HG03354 (cell line): ENCODE data around the gene PBRM1.

Experiments used
- ATAC-seq: cut with Tn5 transposase; IDR thresholded peaks from one replicate; pipeline ENCODE4 v1.9.1; 2021; ENCODE audit warnings: mild to moderate bottlenecking; ENCODE audit not compliant: unreplicated experiment, poor library complexity, severe bottlenecking

Gene PBRM1

DNA sequence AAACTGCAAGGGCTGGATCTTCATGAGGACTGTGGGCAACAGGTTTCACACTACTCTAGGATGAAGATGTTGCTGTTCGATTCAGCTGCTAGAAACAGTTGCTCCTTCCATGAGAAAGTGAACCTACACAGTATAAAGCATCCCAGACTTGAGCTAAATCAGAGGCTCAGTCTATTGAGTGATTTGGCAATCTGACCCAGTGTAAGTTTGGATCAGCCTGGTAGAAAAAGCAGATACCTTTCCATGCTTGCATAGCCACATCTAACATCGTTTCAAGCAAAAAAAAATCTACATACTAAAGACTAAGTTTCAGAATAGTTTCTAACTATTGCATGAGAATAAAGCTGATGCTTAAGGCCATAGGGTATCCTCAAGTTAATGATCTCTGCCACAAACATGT, 144.7 kb downstream of the PBRM1 start:
- ATAC-seq: no peak

DNA sequence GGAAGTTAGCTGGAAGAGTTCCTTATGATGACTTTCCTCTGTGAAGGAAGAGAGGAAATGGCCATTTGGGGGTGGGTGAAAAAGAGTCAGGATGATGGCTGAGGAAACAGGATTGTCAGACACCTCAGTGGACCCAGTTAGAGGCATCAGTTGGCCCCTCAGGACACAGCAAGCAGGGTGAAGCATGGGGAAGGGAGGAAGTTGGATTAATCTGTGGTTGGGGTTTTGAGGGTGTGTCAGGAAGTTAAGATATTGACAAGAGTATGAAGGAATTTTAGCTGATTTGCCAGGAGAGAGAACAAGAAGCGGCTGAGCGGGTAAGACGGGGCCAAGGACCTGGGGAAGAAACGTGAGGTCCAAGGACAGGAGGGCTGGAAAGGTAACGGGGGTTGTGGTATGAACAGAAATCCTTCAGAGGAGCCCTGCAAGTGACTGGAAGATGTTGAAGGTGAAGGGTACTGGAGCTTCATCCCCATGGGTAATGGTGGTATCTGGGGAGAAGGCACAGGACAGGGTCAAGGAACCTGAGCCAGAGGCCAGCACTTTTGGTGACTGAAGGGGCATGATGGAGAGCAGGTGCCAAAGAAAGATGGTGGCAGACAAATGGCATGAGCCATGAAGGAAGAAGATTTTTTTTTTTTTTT, 146.6 kb downstream of the PBRM1 start:
- no peak for ATAC-seq

DNA sequence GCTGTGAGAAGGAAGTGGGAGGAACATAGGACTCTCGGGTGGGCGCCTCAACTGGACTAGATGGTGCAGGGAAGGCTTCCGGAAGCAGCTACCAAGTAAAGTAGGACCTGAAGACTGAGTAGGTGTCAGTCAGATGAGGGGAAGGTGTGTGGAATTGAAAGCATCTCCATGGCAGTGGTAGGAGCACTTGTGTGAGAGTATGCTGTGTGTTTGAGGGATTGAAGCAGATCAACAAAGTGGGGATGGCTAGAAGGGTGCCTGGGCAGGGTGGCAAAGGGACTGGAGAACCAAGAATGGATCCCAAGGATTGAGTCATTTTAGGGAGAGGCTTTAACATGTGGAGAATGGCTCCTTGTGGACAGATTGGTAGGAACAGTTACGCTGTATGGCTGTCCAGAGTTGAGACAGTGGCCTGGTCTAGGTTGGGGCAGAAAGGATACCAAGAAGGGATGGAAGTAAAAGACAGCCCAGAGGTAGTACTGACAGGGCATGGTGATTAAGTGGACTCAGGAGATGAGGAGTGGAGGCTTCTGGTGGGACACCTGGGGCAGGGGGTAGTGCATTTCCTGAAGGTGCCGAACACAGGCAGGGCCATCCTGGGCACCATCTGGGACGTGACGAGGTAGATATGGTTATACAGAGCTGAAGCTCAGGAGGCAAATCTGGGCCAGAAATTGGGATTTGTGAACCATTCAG, 147.8 kb downstream of the PBRM1 start:
- ATAC-seq: no peak

DNA sequence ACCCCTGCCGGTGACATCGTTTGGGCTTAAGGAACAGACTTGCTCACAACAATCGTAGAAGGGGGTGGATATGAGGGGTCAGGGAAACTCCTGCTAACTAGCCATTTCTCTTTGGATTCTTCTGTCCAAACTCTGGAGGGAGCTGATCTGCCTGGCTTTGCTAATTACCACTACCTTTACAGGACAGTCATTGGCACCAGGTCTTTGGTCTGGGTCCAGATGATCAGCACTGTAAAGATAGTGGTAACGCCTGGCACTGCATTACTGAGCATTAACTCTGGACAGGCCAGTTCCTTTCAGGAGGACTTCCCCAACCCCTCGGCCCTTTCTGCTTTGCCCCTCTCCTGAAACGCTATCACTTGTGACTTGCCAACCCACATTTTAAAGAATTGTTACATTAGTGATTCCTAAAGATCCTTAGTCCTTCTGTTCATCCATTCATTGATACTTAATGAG, 148.5 kb downstream of the PBRM1 start:
- no peak for ATAC-seq

DNA sequence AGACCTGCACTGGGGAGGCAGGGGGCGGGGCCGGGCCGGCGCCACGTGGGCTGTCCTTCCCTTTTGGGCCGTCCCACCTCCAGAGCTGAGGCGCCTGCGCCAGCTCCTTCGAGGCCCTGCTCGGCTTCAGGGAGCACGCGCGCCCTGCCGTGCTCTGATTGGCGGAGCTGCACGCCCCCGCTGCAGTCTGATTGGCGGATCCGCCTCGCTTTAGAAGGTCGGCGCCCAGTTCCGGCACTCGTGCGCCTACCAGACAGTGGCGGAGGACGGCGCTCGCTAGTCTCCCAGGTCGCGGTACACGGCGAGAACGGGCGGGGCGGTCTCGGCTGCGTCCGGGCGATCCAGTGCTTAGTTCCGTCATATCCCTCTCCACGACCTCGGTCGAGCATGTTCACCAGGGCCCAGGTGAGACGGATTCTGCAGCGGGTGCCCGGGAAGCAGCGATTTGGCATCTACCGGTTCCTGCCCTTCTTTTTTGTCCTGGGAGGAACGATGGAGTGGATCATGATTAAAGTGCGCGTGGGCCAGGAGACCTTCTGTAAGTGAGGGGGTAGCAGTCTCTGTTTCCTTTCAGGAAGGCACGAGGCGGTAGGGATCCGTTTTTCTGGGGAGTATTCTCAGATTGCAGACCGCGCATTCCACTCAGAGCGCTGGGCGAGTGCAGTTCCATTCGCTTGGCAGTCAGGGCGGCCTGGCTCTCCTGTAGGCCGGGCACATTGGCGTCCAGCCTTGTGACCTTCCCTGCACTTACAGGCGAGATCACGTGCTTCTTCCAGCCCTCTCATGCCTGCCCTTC, 149.1 kb downstream of the PBRM1 start, which contains the start of gene UQCC5:
UQCC5 (plus strand) TSS at position 237 of the 796 bp plus-strand sequence; CDS start at position 388, 151 bp downstream.
- ATAC-seq: peak; percentile 84

DNA sequence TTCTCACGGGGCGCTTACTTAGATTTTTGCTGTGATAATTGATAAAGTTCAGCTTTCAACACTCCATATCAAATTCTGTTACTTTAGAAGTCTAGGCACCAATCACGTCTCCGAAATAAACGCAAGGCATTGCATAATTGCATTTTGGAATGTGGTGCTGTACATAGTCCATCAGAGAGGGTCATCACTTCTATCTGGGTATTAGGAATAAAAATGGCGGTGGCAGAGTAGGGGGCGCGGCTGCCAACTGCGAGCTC, 149.7 kb downstream of the PBRM1 start:
- no peak for ATAC-seq

DNA sequence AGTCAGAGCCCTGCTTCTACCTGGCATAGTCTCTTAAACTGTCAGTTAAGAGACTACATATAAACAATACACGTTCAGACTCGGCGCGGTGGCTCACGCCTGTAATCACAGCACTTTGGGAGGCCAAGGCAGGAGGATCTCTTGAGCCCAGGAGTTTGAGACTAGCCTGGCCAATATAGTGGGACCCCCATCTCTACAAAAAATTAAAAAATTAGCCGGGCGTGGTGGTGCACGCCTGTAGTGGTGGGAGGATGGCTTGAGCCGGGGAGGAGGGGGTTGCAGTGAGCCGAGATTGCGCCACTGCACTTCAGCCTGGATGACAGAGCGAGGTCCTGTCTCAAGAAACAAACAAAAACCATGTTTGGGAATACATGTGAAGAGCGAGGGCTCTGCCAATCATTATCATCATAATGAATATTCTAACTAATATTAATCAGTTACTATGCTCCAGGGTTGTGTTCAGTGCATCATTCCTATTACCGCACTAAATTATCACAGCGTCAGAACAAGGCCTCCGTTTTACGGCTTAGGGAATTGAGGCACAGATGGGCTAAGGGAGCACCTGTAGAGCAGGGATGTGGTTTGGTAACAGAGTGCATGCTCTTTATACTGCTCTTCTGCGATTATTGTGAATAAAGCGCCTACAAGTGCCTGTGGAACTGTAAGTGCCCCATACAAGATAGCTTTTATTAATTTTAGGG, 150.2 kb downstream of the PBRM1 start:
- no peak for ATAC-seq

DNA sequence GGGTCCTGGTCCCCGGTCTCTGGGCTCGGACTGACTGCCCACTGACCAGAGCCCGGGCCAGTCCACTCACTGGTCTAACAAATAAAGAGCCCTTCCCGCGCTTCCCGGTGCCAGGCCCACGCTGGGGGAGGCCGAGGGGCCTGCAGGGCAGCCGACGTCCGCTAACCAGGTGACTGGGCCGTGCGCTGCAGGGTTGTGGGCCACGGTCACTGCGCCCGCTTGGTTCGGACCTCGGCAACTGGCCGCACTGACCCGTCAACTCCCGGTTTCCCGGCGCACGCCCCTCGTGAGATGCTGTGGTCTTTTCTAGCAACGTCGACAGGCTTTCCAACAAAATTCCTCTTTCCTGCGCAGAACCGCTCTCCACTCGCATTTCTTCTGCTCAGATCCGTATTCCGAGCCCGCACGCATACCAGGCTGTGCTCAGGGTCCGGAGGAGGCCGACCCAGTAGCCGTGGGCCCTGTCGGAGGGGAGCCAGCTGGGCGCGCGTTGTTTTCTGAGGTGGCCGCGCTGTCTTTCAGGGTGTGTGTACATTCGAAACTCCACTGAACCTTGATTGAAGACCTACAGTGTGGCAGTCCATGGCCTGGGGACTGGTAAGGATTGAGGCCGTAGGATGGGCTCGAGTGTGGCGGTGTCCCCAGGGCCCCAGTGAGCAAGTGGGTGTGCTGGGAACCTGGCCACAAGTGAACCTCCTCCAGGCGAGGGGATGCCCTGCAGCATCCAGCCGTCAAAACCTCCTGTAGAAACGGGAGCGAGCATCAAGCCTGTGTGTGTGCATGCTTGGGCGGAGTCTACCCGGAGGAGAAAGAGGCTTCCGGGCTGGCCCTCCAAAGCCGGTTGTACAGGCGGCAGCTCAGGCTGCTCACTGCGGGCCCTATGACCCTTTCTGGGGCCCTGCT, 151.2 kb downstream of the PBRM1 start:
- ATAC-seq: no peak

DNA sequence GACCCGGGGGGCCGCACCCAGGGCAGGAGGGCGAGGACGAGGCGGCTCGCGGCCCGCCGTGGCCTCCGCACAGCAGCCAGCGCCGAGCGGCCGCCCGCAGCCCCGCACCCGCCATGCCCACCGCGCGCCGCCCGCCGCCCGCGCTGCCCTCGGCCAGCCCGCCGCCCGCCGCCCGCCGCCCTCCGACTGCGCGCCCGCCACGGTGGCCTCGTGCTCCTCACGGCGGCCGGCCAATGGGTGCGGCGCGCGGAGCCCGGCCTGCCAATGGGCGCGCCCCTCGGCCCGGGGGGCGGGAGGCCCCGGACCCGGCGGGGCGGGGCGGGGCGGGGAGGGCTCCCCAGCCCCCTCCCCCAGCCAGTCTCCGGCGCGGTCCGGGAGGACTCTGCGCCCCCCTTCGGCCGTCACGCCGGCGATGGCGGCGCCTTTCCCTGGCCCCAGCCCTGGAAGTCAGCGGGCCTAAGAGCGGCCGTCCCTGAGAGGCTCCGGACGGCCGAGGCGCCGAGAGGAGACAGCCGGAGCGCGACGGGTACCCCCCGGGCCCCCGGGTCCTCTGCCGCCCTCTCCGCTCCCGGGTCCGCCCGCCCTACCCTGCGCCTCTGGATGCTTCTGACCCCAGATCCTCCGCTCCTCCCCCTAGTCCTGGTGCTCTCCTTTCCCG, 152.0 kb downstream of the PBRM1 start, which contains the start of gene NT5DC2:
NT5DC2 (minus strand) TSS at position 235 of the 658 bp plus-strand sequence; CDS start at position 115, 120 bp downstream.
- peak; percentile 36 for ATAC-seq

DNA sequence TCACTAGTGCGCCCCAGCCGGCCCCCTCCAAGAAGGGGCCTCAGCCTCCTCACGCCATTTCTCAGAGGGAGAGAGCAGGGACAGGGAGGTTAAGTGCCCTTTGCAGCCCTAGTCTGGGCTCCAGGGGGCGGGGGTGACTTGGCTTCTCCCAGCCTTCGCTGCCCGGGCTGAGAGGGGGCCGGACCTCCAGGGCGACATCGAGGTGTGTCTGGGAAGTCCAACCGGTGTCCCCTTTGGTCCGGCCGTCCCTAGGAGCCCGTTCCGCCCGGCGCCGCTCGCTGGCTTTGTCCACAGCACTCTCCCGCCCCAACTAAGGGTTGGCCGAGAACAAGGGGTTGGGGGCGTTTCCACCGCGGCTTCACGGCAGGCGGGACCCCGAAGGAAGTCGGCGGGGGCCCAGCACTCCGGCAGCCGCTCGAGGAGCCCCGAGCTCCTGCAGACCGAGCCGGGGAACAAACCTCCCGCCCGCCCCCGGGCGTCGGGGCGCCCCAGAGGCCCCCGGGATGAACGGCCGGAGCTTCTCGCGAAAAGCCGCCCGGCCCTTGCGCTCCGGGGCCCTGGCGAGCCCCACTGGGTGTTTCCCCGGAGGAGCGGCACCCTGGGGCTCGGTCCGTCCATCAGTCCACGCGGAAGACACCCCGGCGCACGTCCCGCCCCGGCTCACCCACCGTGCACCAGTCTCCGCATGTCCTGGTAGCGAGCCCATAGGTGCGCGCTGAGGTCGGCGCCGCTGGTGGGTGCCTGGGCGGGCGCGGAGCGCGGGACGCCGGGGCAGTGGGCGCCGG, 152.7 kb downstream of the PBRM1 start:
- peak; percentile 8 for ATAC-seq

DNA sequence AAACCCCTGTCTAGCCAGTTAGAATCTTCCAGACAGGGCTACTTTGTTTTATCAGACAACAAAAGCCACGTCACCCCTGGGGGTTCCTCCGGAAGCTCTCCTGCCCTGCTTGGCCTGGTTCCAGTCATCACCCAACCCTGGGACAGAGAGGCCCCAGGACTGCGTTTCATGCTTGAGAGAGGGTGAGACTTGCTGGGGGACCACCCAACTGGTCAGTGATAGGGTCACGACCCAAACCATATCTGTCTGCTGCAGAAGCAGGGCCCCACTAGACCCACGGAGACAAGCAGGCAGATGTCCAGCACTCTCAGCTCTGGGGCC, 153.2 kb downstream of the PBRM1 start:
- ATAC-seq: no peak

DNA sequence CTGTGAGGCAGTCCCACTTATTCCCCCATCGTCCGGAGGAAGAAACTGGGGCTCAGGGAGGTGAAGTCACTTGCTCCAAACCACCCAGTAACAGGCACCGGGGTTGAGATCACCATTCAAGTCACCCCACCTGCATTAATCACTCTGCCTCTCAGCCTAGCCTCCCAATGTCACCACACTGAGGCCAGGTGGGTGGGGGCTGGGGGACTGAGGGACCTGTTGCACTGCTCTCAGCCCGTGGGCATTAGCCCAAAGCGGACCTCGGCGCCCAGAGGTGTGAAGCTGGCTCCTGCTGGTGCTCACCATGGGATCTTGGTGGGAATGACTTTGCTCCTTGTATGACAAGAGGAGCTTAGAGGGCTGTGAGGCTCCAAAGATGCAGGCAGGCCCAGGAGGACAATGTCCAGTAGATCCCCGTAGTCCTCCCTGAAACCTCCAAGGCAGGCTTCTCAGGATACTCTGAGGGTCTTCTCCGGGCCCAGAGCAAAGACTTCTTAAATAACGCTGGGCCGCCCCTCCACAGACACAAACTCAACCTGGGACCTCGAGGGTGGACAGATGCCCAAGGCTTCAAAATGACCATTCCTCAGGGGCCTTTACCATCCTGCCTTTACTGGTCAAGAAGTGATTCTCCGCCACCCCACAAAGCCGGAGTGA, 153.7 kb downstream of the PBRM1 start:
- no peak for ATAC-seq

DNA sequence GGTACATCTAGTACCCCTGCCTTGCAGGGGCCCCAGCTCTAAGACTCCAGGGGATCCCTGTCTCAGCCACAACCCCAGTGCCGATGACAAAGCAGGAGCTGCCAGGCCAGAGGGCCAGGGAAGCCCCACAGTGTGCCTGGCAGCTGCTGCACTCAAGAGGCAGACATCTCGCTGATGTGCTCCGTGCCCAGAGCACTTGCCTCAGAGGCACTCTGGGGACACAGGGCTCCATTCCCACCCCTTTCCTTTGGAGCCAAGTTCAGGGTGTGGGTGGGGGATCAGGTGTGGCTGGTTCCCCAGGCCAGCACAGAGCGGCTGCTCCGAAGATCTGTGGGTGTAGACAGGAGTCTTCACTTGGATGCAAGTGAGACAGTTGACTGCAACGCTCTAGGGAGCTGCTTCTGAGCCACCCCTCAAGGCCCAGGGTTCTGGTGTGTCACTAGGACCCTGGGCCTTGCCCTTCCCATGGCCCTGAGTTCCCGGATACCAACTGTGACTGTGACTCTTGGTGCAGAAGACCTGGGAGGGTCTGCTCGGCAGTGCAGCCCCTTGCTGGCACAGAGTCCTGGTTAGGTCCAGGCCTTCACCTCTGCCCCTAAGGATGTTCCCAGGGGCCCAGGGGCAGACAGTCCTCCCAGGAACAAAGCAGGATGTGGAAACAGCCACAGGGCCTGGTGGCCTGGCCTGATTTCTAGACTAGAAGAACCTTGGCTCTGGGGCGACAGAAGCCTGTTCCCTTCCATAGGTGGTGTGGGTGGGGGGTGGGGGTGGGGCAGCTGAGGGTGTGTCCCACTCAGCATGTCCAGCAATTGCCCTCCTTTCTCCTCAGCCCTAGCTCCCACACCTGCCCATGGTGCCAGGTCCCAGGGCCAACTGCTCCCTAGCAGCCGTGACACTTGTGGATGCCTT, 154.5 kb downstream of the PBRM1 start:
- no peak for ATAC-seq

DNA sequence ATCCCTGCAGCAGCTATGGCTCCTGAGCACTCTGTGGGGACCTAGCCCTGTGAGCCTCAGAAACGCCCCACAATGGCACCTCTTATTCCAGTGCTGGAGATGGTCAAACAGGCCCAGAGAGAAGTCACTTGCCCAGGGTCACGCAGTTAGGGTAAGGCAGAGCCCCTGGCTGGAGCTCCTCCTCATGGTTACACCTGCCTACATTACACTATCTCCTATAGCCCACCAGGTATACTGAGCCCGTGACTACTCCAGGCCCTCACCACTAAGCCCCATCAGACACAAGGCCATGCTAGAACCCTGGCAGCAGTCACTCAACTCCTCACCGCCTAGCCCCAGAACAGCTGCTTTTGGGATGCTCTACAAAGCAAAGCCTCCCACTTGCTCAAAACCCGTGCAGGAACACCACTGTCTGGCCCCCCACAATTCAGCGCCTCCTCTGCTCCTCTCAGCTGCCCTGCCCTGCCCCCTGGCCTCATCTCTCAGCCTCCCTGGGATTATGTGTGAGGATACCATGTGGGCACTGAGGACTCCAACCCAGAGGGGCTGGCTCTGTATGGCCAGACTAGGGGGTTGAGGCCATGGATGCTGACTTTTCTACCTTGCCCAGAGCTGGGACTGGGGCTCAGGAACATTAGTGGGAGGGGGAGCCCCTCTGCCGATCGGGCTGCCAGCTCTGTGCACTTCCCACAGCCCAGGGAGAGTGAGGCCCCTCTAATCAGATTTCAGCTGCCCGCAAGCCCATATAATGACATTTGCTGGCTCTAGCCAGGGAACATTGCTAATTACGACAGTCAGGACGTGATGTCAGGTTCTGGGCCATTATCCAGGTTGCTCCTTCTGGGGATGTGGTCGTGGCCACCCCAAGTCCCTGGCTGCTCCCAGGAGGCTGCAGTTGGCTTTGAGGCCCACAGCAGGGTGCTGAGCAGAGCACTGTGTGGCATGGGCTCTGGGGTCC, 156.1 kb downstream of the PBRM1 start:
- no peak for ATAC-seq

DNA sequence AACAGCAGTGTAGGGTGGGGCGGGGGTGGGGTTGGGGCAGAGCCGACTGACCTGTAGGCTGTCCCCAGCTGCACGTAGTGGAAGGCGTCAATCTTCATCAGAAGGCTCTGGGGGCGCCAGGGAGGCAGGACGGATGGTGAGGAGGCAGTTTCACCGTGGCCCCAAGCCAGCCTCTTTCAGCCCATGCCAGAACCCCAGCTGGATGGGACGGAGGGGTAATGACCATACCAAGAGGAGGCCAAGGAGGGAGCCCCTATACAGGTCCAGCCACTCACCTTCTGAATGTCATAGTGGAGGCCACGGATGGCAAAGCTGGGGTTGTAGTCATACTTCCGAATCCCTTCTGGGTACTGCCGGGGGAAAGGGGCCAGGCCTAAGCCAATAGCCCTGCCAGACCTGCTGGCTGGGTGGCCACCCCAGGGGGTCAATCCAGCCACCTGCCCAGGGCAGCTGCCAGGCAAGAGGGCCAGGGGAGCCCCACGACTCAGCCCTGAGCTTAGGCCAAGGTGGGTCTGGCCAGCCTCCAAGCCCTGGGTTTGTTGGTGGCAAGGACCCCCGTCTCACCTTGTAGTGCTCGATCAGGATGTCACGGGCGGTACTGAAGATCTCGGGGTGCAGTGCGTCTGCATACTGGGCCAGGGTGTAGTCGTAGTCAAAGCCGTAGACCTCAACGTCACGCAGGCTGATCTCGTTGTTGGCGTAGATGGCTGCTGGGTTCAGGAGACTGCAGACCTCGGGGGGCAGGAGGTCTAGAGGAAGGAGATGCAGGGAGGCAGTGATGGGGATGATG, 156.9 kb downstream of the PBRM1 start:
- no peak for ATAC-seq
